GM12872 (cell line): ENCODE results near the gene CMAS.

ENCODE experiments used
- CTCF ChIP-seq: IDR thresholded peaks from 3 replicates; pipeline ENCODE4 v1.5.1; 2011; ENCODE audit warnings: low read depth, mild to moderate bottlenecking, low read length, moderate library complexity; ENCODE audit not compliant: insufficient read depth

Gene CMAS

GRCh38 chr12:22016982-22017381 lies 29.0 kb upstream of the CMAS start:
- no peak for TF ChIP-seq CTCF

GRCh38 chr12:22018860-22019259 lies 27.2 kb upstream of the CMAS start:
- TF ChIP-seq CTCF: 0 out of 3 replicates have a peak, but pooled peaks have one; percentile 17

- no peak for TF ChIP-seq CTCF
Observed at GRCh38 chr12:22029491-22029890, 16.5 kb upstream of the CMAS start.

- TF ChIP-seq CTCF: no peak
Observed at GRCh38 chr12:22029991-22030390, 16.0 kb upstream of the CMAS start.

- no peak for TF ChIP-seq CTCF
Observed at GRCh38 chr12:22032732-22033131, 13.3 kb upstream of the CMAS start.

GRCh38 chr12:22034709-22035506 lies 11.1 kb upstream of the CMAS start:
- no peak for TF ChIP-seq CTCF

- no peak for TF ChIP-seq CTCF
Observed at GRCh38 chr12:22037947-22038346, 8.1 kb upstream of the CMAS start.
